OCI-M2 (cell line): ENCODE results near the gene TTC34.
"Not testable (repeated sequence)": the region's sequence is repeated elsewhere in the genome, so short reads cannot be mapped to it uniquely, and the experiment has no call there.

Experiments
- DNase-seq: peaks from one replicate; lab custom pipeline; 2025; ENCODE audit not compliant: unreplicated experiment; lab: John Stamatoyannopoulos, UW

Gene TTC34

DNA sequence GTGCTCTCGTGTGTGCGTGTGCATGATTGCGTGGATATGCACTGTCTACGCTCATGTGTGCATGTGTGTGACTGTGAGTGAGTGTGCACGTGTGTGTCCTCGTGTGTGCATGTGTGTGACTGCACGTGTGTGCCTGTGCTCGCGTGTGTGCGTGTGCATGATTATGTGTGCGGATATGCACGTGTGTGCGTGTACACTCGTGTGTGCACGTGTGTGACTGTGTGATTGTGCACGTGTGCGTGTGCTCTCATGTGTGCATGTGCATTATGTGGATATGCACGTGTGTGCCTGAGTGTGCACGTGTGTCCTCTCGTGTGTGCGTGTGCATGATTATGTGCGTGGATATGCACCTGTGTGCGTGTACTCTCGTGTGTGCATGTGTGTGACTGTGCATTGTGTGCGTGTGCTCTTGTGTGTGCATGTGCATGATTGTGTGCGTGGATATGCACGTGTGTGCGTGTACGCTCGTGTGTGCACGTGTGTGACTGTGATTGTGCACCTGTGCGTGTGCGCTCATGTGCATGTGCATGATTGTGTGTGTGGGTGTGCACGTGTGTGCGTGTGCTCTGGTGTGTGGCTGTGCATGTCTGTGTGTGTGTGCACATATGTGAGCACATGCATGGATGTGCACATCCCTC, 170.9 kb downstream of the TTC34 start:
- DNase-seq = no peak

GRCh38 chr1:2629627-2630497, 171.6 kb downstream of the TTC34 start:
- no peak for DNase-seq

GRCh38 chr1:2628933-2629626, 172.4 kb downstream of the TTC34 start:
- DNase-seq = no peak

- DNase-seq = no peak
Measured at GRCh38 chr1:2628191-2628932, 173.1 kb downstream of the TTC34 start.

GRCh38 chr1:2627746-2628145, 173.7 kb downstream of the TTC34 start:
- DNase-seq = no peak

GRCh38 chr1:2625748-2626147, 175.7 kb downstream of the TTC34 start:
- not testable (repeated sequence) for DNase-seq

DNA sequence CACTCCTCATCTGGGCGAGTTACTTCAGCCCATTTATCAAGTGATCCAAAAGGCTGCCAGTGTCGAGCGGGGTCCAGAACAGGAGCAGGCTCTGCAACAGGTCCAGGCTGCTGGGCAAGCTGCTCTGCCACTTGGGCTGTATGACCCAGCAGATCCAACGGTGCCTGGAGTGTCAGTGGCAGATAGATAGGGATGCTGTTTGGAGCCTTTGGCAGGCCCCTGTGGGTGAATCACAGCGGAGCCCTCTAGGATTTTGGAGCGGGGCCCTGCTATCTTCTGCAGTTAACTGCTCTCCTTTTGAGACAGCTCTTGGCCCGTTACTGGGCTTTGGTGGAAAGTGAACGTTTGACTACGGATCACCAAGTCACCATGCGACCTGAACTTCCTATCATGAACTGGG, 176.2 kb downstream of the TTC34 start:
- no peak for DNase-seq

DNA sequence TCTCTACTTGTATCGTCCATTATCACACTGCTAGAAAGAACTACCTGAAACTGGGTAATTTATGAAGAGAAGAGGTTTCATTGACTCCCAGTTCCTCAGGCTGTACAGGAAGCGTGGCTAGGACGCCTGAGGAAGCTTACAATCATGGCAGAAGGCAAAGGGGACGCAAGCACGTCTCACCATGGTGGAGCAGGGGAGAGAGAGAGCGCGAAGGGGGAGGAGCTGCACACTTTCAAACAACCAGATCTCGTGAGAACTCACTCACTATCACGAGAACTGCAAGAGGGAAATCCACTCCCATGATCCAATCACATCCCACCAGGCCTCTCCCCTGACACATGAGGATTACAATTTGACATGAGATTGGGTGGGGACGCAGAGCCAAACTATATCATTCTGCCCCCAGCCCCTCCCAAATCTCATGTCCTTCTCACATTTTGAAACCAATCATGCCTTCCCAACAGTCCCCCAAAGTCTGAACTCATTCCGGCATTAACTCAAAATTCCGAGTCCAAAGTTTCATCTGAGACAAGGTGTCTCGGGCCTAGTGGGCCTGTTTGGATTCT, 176.7 kb downstream of the TTC34 start:
- no peak for DNase-seq

DNA sequence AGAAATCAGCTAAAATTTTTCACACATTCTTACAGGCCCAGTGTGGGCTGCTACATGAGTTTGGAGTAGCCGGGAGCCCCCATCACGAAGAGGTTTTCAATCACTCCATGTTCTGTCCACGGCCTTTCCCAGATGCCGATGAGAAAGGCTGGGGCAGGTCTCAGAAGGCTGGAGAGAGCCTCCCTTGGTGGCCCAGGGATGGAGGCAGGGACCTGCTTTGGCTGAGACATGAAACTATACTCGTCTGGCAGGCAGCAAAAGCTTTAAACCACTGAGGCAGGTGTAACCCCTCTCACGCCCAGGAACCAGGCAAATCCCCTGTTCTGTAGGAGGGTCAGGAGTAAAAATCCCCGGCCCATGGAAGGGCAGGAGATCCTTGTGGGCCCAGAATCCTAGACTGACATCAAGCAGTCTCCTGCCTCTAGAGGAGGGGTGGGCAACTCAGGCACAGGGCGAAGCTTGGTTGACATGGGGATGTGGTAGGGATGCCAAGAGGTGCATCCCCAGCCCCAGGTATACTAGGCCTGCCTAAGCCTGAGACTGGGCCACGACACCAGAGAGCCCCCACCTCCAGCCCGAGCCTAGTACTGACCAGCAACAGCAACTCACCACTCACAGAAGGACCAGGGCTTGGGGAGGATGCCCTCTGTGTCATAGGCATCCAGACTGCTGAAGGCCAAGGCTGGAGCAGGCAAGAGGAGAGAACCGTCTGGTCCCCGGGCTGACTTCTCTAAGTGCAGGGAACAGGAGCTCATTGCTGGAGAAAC, 177.7 kb downstream of the TTC34 start:
- no peak for DNase-seq

GRCh38 chr1:2617971-2618470, 183.5 kb downstream of the TTC34 start:
- DNase-seq = no peak

- no peak for DNase-seq
Measured at GRCh38 chr1:2614145-2614544, 187.3 kb downstream of the TTC34 start.

DNA sequence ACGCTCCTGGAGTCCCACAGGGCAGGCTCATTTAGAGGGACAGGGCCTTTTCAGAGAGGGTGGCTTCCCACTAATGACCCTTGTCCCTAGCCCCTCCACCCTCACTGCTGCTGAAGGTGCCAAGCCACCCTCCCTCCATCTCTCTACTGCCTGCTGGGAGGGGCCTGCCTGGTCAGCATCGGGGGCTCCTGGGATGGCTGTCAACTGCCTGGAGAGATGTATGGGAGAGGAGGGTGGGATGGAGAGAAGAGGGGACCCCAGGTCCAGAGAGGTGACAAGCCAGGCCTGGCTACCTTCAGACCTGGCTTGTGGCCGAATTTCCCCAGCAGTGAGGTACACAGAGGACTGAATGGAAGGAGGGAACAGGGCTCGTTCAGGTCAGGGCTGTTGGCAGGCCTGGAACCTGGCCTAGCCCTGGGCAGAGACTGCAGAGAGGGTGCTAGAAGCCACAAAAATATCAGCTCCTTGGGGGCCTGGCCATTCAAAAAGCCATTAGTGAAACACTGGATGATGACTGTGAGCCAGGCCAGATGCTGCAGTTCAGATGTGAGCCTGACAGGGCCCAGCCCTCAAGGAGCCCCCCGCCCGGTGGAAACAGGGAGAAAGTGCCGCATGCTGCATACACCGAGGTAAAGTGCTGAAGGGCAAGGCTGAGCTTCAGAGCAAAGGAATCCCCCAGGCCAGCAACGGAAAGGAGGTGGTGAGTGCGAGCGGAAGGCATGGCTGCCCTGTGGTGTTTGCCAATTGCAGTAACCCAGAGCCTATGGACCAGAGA, 188.7 kb downstream of the TTC34 start:
- no peak for DNase-seq

GRCh38 chr1:2611621-2612437, 189.7 kb downstream of the TTC34 start:
- DNase-seq = no peak

- no peak for DNase-seq
Measured at GRCh38 chr1:2611031-2611501, 190.4 kb downstream of the TTC34 start.

DNA sequence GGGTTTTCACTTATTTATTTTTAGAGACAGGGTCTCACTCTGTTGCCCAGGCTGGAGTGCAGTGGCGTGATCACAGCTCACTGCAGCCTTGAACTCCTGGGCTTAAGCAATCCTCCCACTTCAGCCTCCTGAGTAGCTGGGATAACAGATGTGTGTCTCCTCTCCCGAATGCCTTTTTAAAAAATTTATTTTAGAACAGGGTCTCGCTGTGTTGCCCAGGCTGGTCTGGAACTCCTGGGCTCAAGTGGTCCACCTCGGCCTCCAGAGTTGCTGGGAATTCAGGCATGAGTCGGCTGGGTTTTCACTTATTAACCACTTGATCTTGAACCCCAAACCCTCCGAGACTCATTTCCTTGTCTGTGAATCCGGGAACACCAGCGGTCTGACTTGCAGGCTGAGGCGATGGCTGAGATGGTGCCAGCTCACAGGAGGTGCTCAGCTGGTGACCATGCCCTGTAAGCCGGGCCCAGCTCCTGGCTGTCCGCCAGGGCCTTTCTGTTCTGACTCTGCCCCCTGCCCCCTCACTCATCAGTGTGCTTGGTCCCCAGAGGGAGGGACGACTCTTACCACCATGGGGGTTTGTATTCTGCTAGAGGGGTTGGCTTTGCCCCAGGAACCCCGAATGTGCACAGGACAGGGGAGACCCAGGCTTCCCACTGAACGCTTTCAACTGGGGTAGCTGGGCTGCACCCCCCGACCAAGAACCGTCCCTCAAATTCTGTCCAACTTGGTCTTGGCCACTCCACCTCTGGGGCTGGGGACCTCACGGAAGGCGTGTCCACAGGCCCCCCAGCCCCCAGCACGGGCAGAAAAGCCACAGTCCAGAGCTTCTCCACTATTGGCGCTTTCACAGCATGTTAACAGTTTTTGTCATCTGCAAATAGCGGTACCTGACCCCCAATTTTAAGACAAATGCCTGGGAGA, 191.2 kb downstream of the TTC34 start:
- no peak for DNase-seq

DNA sequence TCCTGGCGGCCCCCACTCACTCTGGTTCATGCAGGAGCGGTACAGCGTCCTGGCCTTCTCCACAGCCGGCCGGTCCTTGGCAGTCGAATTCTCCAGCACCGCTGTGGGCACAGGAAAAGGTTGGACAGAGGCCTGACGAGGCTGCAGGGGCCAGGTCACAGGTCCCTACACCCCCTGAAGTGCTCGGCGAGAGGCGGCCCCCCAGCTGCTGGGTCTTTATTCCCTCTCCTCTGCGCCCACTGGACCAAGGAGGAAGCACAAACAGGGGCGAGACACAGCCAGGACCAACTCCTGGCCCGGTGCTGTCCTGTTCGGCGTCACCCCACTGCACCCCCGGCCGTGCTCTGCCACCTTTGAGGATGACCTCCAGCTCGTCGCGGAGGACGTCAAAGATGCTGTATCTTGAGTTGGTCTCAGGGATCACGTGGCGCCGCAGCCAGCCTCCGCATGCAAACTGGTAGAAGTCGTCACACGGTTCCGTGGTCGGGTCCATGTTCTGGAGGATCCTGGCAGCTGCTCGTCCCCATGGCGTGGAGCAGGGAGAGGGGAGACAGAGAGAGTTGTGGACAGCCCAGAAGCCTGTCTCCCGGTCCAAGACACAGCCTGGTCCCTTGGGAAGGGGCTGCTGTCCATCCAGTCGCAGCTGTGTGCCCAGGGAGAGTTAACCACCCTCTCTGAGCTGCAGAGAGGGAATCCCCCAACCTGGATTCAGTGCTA, 192.0 kb downstream of the TTC34 start:
- no peak for DNase-seq
